ENCODE measurements around the gene ARAP1.
A peak's percentile ranks its signal among the peaks of the same experiment; 100 is the strongest.

DNA sequence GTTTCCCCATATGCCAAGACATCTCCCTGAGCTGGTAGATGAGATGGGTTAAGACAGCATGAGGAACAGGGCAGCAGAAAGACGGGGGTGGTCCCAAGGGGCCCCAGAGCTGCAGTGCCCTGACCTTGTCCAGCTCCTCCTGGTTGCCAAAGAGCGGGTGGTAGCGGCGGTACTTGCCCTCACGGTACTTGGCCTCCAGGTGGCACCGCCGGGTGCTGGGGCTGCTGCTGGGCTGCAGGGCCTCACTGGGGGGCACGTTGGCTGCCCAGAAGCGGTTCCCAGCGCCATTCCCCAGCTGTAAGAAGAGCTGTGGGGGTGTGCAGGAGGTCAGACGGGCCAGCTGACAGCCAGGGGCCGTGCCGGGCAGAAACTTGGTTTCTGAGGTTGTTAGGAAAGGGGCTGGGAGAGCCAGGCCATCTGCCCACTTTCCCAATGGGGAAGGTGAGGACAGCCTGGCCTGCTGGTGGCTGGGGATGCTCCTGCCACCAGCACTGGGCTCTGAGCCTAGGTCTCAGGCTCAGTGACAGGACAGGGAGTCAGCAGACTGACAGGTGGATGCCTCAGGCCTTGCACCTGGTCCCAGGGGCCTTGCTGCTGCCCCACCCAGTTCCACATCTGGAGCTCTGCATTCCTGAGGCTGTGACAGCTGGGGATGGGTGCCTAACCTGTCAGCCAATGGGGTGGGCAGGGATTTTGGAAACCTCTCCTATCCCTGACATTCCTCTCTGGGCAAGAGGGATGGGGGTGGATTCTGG is 48.0 kb downstream of the ARAP1 start:
- no peak for TF ChIP-seq POLR2AphosphoS5 (IDR thresholded peaks at IDR 0.05; ENCODE audit: low read depth, low read length)
- 0 out of 2 replicates have a peak, but pooled peaks have one; percentile 28 for TF ChIP-seq POLR2A (IDR thresholded peaks at IDR 0.05; ENCODE audit: low read depth, low read length)

Data from GM12892 (cell line).